GM18951 (cell line): Measurements from ENCODE around the gene LRRC2.

Source experiments
- POLR2A ChIP-seq: IDR thresholded peaks from 4 replicates; pipeline ENCODE4 v1.6.1; 2011; ENCODE audit warnings: mild to moderate bottlenecking; ENCODE audit not compliant: insufficient read length, insufficient read depth; ENCODE audit errors: extremely low read depth
- in situ Hi-C: fragments of 300-500 bp; cut with MboI; formaldehyde crosslinking; loops from one replicate; pipeline ENCODE4 v1.12.0; 2022; ENCODE audit warnings: low sequenced_read_pairs, mixed read lengths, inconsistent platforms; ENCODE audit not compliant: unreplicated experiment

LRRC2 gene

GRCh38 chr3:46566040-46566641 is at the start of gene LRRC2:
TSS of gene LRRC2 (minus strand) at chr3:46566302. CDS start at chr3:46551591, 14,711 bp downstream.
- in situ Hi-C loops: no loop called here
- TF ChIP-seq POLR2A: no peak

GRCh38 chr3:46615050-46615775 is 49.1 kb upstream of the LRRC2 start:
- no peak for TF ChIP-seq POLR2A
- in situ Hi-C loops: no loop called here

- in situ Hi-C loops: no loop called here
Observed at GRCh38 chr3:46614431-46614830, 48.3 kb upstream of the LRRC2 start.

GRCh38 chr3:46613313-46614005 is 47.4 kb upstream of the LRRC2 start:
- TF ChIP-seq POLR2A: no peak
- in situ Hi-C loops: no loop called here

More at GRCh38 chr3:46614431-46614830, 48.3 kb upstream of the LRRC2 start:
- no peak for TF ChIP-seq POLR2A

- TF ChIP-seq POLR2A: no peak
- in situ Hi-C loops: no loop called here
Observed at GRCh38 chr3:46612324-46612723, 46.2 kb upstream of the LRRC2 start, which contains the start of gene FAM240A. TSS of gene FAM240A (plus strand) at chr3:46612525. CDS start at chr3:46612684, 159 bp downstream.

GRCh38 chr3:46609944-46610722 is 44.0 kb upstream of the LRRC2 start:
- in situ Hi-C loops: no loop called here
- no peak for TF ChIP-seq POLR2A

- TF ChIP-seq POLR2A: no peak
- in situ Hi-C loops: no loop called here
Observed at GRCh38 chr3:46609212-46609721, 43.2 kb upstream of the LRRC2 start.

GRCh38 chr3:46607603-46608028 is 41.5 kb upstream of the LRRC2 start:
- no peak for TF ChIP-seq POLR2A
- in situ Hi-C loops: no loop called here

GRCh38 chr3:46604127-46604526 is 38.0 kb upstream of the LRRC2 start:
- in situ Hi-C loops: no loop called here
- no peak for TF ChIP-seq POLR2A

- TF ChIP-seq POLR2A: no peak
- in situ Hi-C loops: no loop called here
Observed at GRCh38 chr3:46603446-46604046, 37.4 kb upstream of the LRRC2 start.

GRCh38 chr3:46599590-46599989 is 33.5 kb upstream of the LRRC2 start:
- in situ Hi-C loops: no loop called here
- no peak for TF ChIP-seq POLR2A

GRCh38 chr3:46595819-46596314 is 29.8 kb upstream of the LRRC2 start:
- in situ Hi-C loops: no loop called here
- TF ChIP-seq POLR2A: no peak
